ENCODE measurements around the gene TTC1. TPM values are rescaled to one million over a fixed set of nuclear protein-coding genes. Genes with fewer than 3 reads are reported as not detected.
"Not testable (repeated sequence)": the region's sequence is repeated elsewhere in the genome, so short reads cannot be mapped to it uniquely, and the experiment has no call there.

Gene TTC1
- total RNA-seq, result 118 TPM
- long read RNA-seq, transcript TTC1-204 (5 exons, 1,119 nt), result minor isoform, 44 of 119 reads
- long read RNA-seq, transcript TTC1-201 (8 exons, 1,467 nt), result major isoform, 50 of 119 reads
- long read RNA-seq, transcript TTC1-205 (8 exons, 1,432 nt), result minor isoform, 7 of 119 reads
- long read RNA-seq, partial matches to known transcripts, result 15 of 119 reads
- long read RNA-seq, other reads (novel, unspliced or antisense), result 3 of 119 reads

GRCh38 chr5:160008877-160009590, at the start of gene TTC1:
Gene TTC1 (plus strand): TSS chr5:160009139. CDS start chr5:160010529, 1,390 bp downstream.
- ATAC-seq (peak; percentile 99), DNase-seq (peak; percentile 89)
- intact Hi-C loops (cut with micrococcal nuclease), result no loop called here

GRCh38 chr5:159961176-159962160, 47.5 kb upstream of the TTC1 start:
- intact Hi-C loops (cut with micrococcal nuclease), result no loop called here
- DNase-seq, result no peak
- no peak for ATAC-seq

GRCh38 chr5:159962214-159962613, 46.7 kb upstream of the TTC1 start:
- intact Hi-C loops (cut with micrococcal nuclease), result no loop called here
- DNase-seq, result no peak
- no peak for ATAC-seq

- ATAC-seq (peak; percentile 23), DNase-seq (no peak)
- intact Hi-C loops (cut with micrococcal nuclease), result no loop called here
Measured at GRCh38 chr5:159963935-159964334, 45.0 kb upstream of the TTC1 start.

- peak; percentile 85 for ATAC-seq
- intact Hi-C loops (cut with micrococcal nuclease), result no loop called here
Measured at GRCh38 chr5:159965031-159965837, 43.7 kb upstream of the TTC1 start.

GRCh38 chr5:159965838-159966128, 43.2 kb upstream of the TTC1 start:
- ATAC-seq; intact Hi-C loops (cut with micrococcal nuclease); DNase-seq: not testable (repeated sequence)

More at GRCh38 chr5:159965031-159965837, 43.7 kb upstream of the TTC1 start:
- DNase-seq, result peak; percentile 75

- DNase-seq (no peak), ATAC-seq (no peak)
- intact Hi-C loops (cut with micrococcal nuclease), result no loop called here
Measured at GRCh38 chr5:159969966-159970365, 39.0 kb upstream of the TTC1 start.

- intact Hi-C loops (cut with micrococcal nuclease), result no loop called here
- DNase-seq, result no peak
- ATAC-seq, result no peak
Measured at GRCh38 chr5:159971038-159971437, 37.9 kb upstream of the TTC1 start.

GRCh38 chr5:159971514-159971913, 37.4 kb upstream of the TTC1 start:
- no peak for ATAC-seq
- intact Hi-C loops (cut with micrococcal nuclease), result no loop called here
- DNase-seq, result no peak

- peak; percentile 59 for ATAC-seq
- intact Hi-C loops (cut with micrococcal nuclease), result no loop called here
- peak; percentile 58 for DNase-seq
Measured at GRCh38 chr5:159971931-159972461, 36.9 kb upstream of the TTC1 start.

- intact Hi-C loops (cut with micrococcal nuclease), result no loop called here
- DNase-seq (peak; percentile 38), ATAC-seq (no peak)
Measured at GRCh38 chr5:159972538-159973362, 36.2 kb upstream of the TTC1 start.

- ATAC-seq, result peak; percentile 92
- intact Hi-C loops (cut with micrococcal nuclease), result no loop called here
Measured at GRCh38 chr5:159975462-159976019, 33.4 kb upstream of the TTC1 start.

GRCh38 chr5:159976921-159977320, 32.0 kb upstream of the TTC1 start:
- intact Hi-C loops (cut with micrococcal nuclease), result no loop called here
- DNase-seq (no peak), ATAC-seq (no peak)

More at GRCh38 chr5:159975462-159976019, 33.4 kb upstream of the TTC1 start:
- no peak for DNase-seq

- intact Hi-C loops (cut with micrococcal nuclease), result no loop called here
- DNase-seq (no peak), ATAC-seq (no peak)
Measured at GRCh38 chr5:159978358-159978757, 30.6 kb upstream of the TTC1 start.

- intact Hi-C loops (cut with micrococcal nuclease), result loop anchor here (10.0 kb wide), 1 partner anchor 558 kb away; no protein-coding TSS in a partner anchor
- DNase-seq (no peak), ATAC-seq (no peak)
Measured at GRCh38 chr5:159982421-159983173, 26.3 kb upstream of the TTC1 start.

- intact Hi-C loops (cut with micrococcal nuclease), result loop anchor here (5.0 to 10.0 kb wide), 2 partner anchors 562 to 700 kb away; no protein-coding TSS in a partner anchor
- DNase-seq (peak; percentile 87), ATAC-seq (peak; percentile 98)
Measured at GRCh38 chr5:159987031-159987674, 21.8 kb upstream of the TTC1 start.

Data from left ventricle myocardium superior (tissue), 1 donor.